Panc1 (cell line): ENCODE data around the gene ABHD12. TPM values are rescaled to one million over a fixed set of nuclear protein-coding genes. Genes with fewer than 3 reads are reported as not detected.
A peak's percentile ranks its signal among the peaks of the same experiment; 100 is the strongest.

Source experiments
- ATAC-seq: fragments of 200-7000 bp; cut with Tn5 transposase; 2 replicates; pipeline ENCODE4 v1.9.1; 2020; ENCODE audit warnings: mild to moderate bottlenecking, moderate library complexity
- BruUV-seq: library from RNA; stranded (reverse); fragments of 400-500 nt; replicated peaks from 2 replicates; lab custom pipeline; 2021; lab: Mats Ljungman, UMichigan
- CTCF ChIA-PET: fragments of 300-600 bp; sonication (Branson Sonifier 250); formaldehyde crosslinking; loops from one replicate; lab custom pipeline; 2022; ENCODE audit warnings: antibody characterized with exemption; lab: Charles Lee
- POLR2A ChIA-PET: fragments of 300-600 bp; sonication (Branson Sonifier 250); formaldehyde crosslinking; loops from one replicate; lab custom pipeline; 2022; ENCODE audit warnings: antibody characterized with exemption; lab: Charles Lee
- DNase-seq: peaks from one replicate; pipeline ENCODE4 v3.0.0-alpha.2; 2010; ENCODE audit warnings: low read depth, low spot score
- H3K27ac ChIP-seq: 2 replicates; pipeline ENCODE4 v1.5.1; 2011; ENCODE audit warnings: mild to moderate bottlenecking, low read length, inconsistent platforms
- H3K27me3 ChIP-seq: fragments of 200-500 bp; sonication (Bioruptor generic); 2 replicates; pipeline ENCODE4 v1.6.0; 2014; ENCODE audit warnings: low read length, inconsistent platforms; ENCODE audit not compliant: control insufficient read depth, insufficient read depth
- H3K36me3 ChIP-seq: fragments of 200-500 bp; sonication (Bioruptor generic); 2 replicates; pipeline ENCODE4 v1.5.1; 2014; ENCODE audit warnings: inconsistent platforms, mild to moderate bottlenecking, low read length, moderate library complexity; ENCODE audit not compliant: control insufficient read depth, insufficient read depth
- H3K4me1 ChIP-seq: 2 replicates; pipeline ENCODE4 v1.5.1; 2011; ENCODE audit warnings: inconsistent platforms, mild to moderate bottlenecking, low read length, moderate library complexity; ENCODE audit not compliant: control insufficient read depth, insufficient read depth
- H3K4me3 ChIP-seq, 2 experiments: 2 replicates each; pipeline ENCODE4 v1.5.1; 2011 to 2012; ENCODE audit warnings: low read depth in 2 of 2, low read length in 2 of 2, mild to moderate bottlenecking in 2 of 2, inconsistent platforms in 1 of 2, moderate library complexity in 1 of 2
- H3K9me3 ChIP-seq: fragments of 200-500 bp; sonication (Bioruptor generic); 2 replicates; pipeline ENCODE4 v1.5.1; 2014; ENCODE audit warnings: low read depth, mild to moderate bottlenecking, inconsistent platforms, low read length, moderate library complexity; ENCODE audit not compliant: control insufficient read depth, insufficient read depth
- CTCF ChIP-seq: fragments of 450-650 bp; IDR thresholded peaks from 2 replicates; pipeline ENCODE4 v1.5.1; 2017; ENCODE audit warnings: mild to moderate bottlenecking
- POLR2AphosphoS5 ChIP-seq: IDR thresholded peaks from 2 replicates; pipeline ENCODE4 v1.6.1; 2012; ENCODE audit warnings: mild to moderate bottlenecking, low read depth, low read length, moderate library complexity
- REST ChIP-seq, 2 experiments: IDR thresholded peaks; 2 replicates each; pipeline ENCODE4 v1.6.1; 2011 to 2012; ENCODE audit warnings: low read depth in 2 of 2, control low read depth in 1 of 2, low read length in 1 of 2, mild to moderate bottlenecking in 1 of 2, moderate library complexity in 1 of 2; ENCODE audit not compliant: insufficient read depth in 1 of 2
- SIN3A ChIP-seq: IDR thresholded peaks from 2 replicates; pipeline ENCODE4 v1.6.1; 2012; ENCODE audit warnings: low read depth, mild to moderate bottlenecking, low read length, moderate library complexity, borderline replicate concordance; ENCODE audit not compliant: insufficient read depth
- TCF7L2 ChIP-seq: IDR thresholded peaks from 2 replicates; pipeline ENCODE4 v1.6.1; 2011; ENCODE audit warnings: mild to moderate bottlenecking, low read depth, low read length, inconsistent platforms
- in situ Hi-C: cut with HindIII; loops from 2 replicates; pipeline ENCODE4 v1.10.0; 2016; ENCODE audit warnings: low sequenced_read_pairs, low pct_unique_long_range_greater_than_20kb
- intact Hi-C: fragments of 100-400 bp; cut with micrococcal nuclease; formaldehyde crosslinking; loops from one replicate; pipeline ENCODE4 v1.10.0; 2022; ENCODE audit not compliant: unreplicated experiment
- total RNA-seq: library from RNA; stranded (reverse); gene quantifications from one replicate; pipeline ENCODE4 v1.2.1, GENCODE V29; 2021; ENCODE audit not compliant: unreplicated experiment

Gene ABHD12
- total RNA-seq, 1 experiment from 2014 or later = 90.9 TPM

DNA sequence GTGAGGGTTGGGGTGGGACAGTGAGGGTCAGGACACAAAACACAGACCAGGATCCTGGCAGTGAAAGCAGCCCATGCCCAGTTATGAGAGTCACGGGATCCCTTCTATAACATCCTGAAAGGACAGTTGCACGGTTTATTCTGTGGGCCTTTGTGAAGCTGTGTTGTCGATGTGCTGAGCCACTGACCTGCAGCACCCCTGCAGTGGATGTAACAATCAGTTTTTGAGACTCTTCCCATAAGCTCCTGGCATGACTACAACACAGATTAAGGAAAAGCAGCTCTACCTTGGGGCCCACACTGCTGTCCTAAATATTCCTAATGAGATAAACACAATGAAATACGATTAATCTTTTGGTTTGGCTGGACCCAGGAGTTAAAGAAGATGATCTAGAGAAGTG lies 139.1 kb downstream of the ABHD12 start:
- no TSS peak for BruUV-seq
- Histone ChIP-seq H3K9me3 (no peaks in the 10 kb centered on the region), H3K27me3 (no peaks in the 10 kb centered on the region), H3K36me3 (peaks cover 6% of the 10 kb centered on the region), H3K4me3 (peak overlapping the region; percentile 91 to 92), H3K4me1 (peaks cover 59% of the 10 kb centered on the region), H3K27ac (peak overlapping the region; percentile 93)
- intact Hi-C loops (no loop called here), in situ Hi-C loops (no loop called here)
- TF ChIP-seq TCF7L2 = no peak
- TF ChIP-seq REST (IDR thresholded peaks at IDR 0.05; ENCODE audit: insufficient read depth in 1 of 2, low read depth in 2 of 2, low read length in 1 of 2) = no peak
- no peak for TF ChIP-seq POLR2AphosphoS5
- TF ChIP-seq SIN3A = no peak
- no peak for TF ChIP-seq CTCF
- ChIA-PET POLR2A (no interaction called here), CTCF (no interaction called here)
- DNase-seq (no peak), ATAC-seq (no peak)

DNA sequence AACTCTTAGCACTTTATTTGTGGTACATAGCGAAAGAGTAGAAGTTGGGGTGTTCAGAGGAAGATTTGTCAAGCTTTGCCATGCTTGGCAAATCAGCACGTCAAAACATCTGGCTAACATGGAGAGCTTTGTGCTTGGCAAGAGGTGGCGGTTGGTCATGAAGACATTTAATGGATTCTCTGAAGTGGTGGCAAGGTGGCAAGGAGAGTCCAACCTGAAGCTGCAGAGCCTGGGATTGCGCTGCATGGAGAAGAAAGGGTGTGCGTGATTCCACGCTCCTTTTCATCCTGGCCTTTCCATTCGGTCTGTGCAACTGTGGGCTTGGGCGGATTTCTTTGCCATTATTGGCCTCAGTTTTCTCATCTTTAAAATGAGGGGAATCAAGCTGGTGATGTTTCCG lies 139.6 kb downstream of the ABHD12 start:
- peaks cover 59% of the 10 kb centered on the region for H3K4me1 ChIP-seq
- peak overlapping the region; percentile 91 to 92 for H3K4me3 ChIP-seq
- ATAC-seq = no peak
- BruUV-seq = no TSS peak
- TF ChIP-seq SIN3A (no peak), POLR2AphosphoS5 (no peak), CTCF (no peak), TCF7L2 (no peak), REST (IDR thresholded peaks at IDR 0.05; ENCODE audit: insufficient read depth in 1 of 2, low read depth in 2 of 2, low read length in 1 of 2) (no peak)
- DNase-seq = no peak
- ChIA-PET POLR2A (interaction anchor here (0.6 kb wide), 1 partner anchor 258 kb away, joined by 3 read pairs; the partner anchor contains the start of gene APMAP), CTCF (no interaction called here)
- no peaks in the 10 kb centered on the region for H3K9me3 ChIP-seq
- H3K36me3 ChIP-seq = peaks cover 6% of the 10 kb centered on the region
- in situ Hi-C loops = no loop called here
- peak overlapping the region; percentile 93 for H3K27ac ChIP-seq
- intact Hi-C loops = no loop called here
- no peaks in the 10 kb centered on the region for H3K27me3 ChIP-seq
